HepG2 (cell line): Measurements from ENCODE around the gene LIPC. TPM values are rescaled to one million over a fixed set of nuclear protein-coding genes. Genes with fewer than 3 reads are reported as not detected.

Experiments used
- ATAC-seq: fragments of 200-7000 bp; cut with Tn5 transposase; 3 replicates; pipeline ENCODE4 v1.9.1; 2020; ENCODE audit warnings: mild to moderate bottlenecking, moderate library complexity
- BruUV-seq: library from RNA; stranded (reverse); fragments of 400-500 nt; replicated peaks from 2 replicates; lab custom pipeline; 2021; lab: Mats Ljungman, UMichigan
- CTCF ChIA-PET: fragments of 300-600 bp; formaldehyde crosslinking; extraction: SDS; loops from one replicate; lab custom pipeline; 2021; ENCODE audit warnings: low total read pairs, inconsistent platforms, low intra/inter-chr PET ratio; lab: Yijun Ruan, JAX
- POLR2A ChIA-PET: fragments of 350-600 bp; sonication (Branson Sonifier 250); formaldehyde crosslinking; loops from one replicate; lab custom pipeline; 2020; ENCODE audit warnings: antibody characterized with exemption, inconsistent platforms; lab: Yijun Ruan, JAX
- DNase-seq: peaks from one replicate; pipeline ENCODE4 v3.0.0-alpha.2; 2015; ENCODE audit warnings: low spot score
- FAIRE-seq: peaks from 3 replicates; lab custom pipeline; 2011; peaks lifted over from hg19 to GRCh38; lab: Jason Lieb, UNC
- H2AFZ ChIP-seq: one replicate; pipeline ENCODE4 v1.6.1; 2011; ENCODE audit warnings: low read length, inconsistent platforms
- H3K27ac ChIP-seq: fragments of 300-600 bp; 3 replicates; pipeline ENCODE4 v1.8.0; 2011; ENCODE audit warnings: mixed run types, mild to moderate bottlenecking, mixed read lengths, low read length, inconsistent platforms; ENCODE audit not compliant: insufficient read depth; ENCODE audit errors: extremely low read length
- H3K27me3 ChIP-seq, 2 experiments: fragments of 200-600 bp in 1 of 2; 2 replicates in 1 of 2; 3 replicates in 1 of 2; pipeline versions ENCODE4 v1.6.0 to v1.8.0; 2011; ENCODE audit warnings: low read length in 2 of 2, mild to moderate bottlenecking in 2 of 2, moderate library complexity in 2 of 2, inconsistent platforms in 1 of 2; ENCODE audit not compliant: insufficient read depth in 2 of 2, control insufficient read depth in 1 of 2
- H3K36me3 ChIP-seq, 2 experiments: fragments of 200-600 bp in 1 of 2; replicated peaks in 1 of 2; 2 replicates in 1 of 2; 3 replicates in 1 of 2; pipeline versions ENCODE4 v1.5.1 to v1.8.0; 2011; ENCODE audit warnings: low read length in 2 of 2, inconsistent platforms in 1 of 2; ENCODE audit not compliant: insufficient read depth in 2 of 2, control insufficient read depth in 1 of 2
- H3K4me1 ChIP-seq: 2 replicates; pipeline ENCODE4 v1.5.1; 2012; ENCODE audit warnings: low read length, inconsistent platforms; ENCODE audit not compliant: insufficient read depth
- H3K4me2 ChIP-seq: 2 replicates; pipeline ENCODE4 v1.6.0; 2011; ENCODE audit warnings: low read depth, low read length, inconsistent platforms
- H3K4me3 ChIP-seq, 3 experiments: fragments of 200-600 bp in 1 of 3; sonication (generic), shearing (Covaris generic) in 1 of 3; replicated peaks in 1 of 3; 2 replicates each; pipeline ENCODE4 v1.5.1; 2011 to 2016; ENCODE audit warnings: low read length in 3 of 3, inconsistent platforms in 2 of 3, low read depth in 2 of 3, mild to moderate bottlenecking in 2 of 3, control low read depth in 1 of 3, mixed read lengths in 1 of 3; ENCODE audit not compliant: insufficient read depth in 1 of 3
- H3K79me2 ChIP-seq: one replicate; pipeline ENCODE4 v1.6.1; 2011; ENCODE audit warnings: low read length, inconsistent platforms; ENCODE audit not compliant: insufficient read depth
- H3K9ac ChIP-seq: 2 replicates; pipeline ENCODE4 v1.6.0; 2011; ENCODE audit warnings: mild to moderate bottlenecking, low read depth, low read length, inconsistent platforms; ENCODE audit not compliant: insufficient read depth
- H3K9me3 ChIP-seq: 2 replicates; pipeline ENCODE4 v1.5.1; 2012; ENCODE audit warnings: mild to moderate bottlenecking, low read length
- H4K20me1 ChIP-seq: 2 replicates; pipeline ENCODE4 v1.6.0; 2011; ENCODE audit warnings: inconsistent platforms, mild to moderate bottlenecking, low read length, moderate library complexity; ENCODE audit not compliant: insufficient read depth
- ELF4 ChIP-seq: sonication (generic); formaldehyde crosslinking; IDR thresholded peaks from 2 replicates; pipeline ENCODE4 v1.5.0; 2020; ENCODE audit warnings: missing genetic modification reagents, mild to moderate bottlenecking, moderate library complexity, borderline replicate concordance
- SMAD1 ChIP-seq: sonication (generic); formaldehyde crosslinking; IDR thresholded peaks from 2 replicates; pipeline ENCODE4 v1.4.0; 2020; ENCODE audit warnings: missing genetic modification reagents, low read depth, mild to moderate bottlenecking, borderline replicate concordance
- TRIM22 ChIP-seq: fragments of 450-650 bp; IDR thresholded peaks from 2 replicates; pipeline ENCODE4 v1.6.1; 2017
- ZNF280B ChIP-seq: sonication (generic); formaldehyde crosslinking; IDR thresholded peaks from 2 replicates; pipeline ENCODE4 v1.5.0; 2020; ENCODE audit warnings: missing genetic modification reagents, mild to moderate bottlenecking, borderline replicate concordance
- ZNF839 ChIP-seq: sonication (generic); formaldehyde crosslinking; IDR thresholded peaks from 2 replicates; pipeline ENCODE4 v1.4.0; 2020; ENCODE audit warnings: missing genetic modification reagents, mild to moderate bottlenecking, borderline replicate concordance
- WGBS: methylation state at CpG from one replicate; pipeline ENCODE4 v1.1.6; 2017; ENCODE audit warnings: low lambda C conversion rate; 5-methylcytosine and 5-hydroxymethylcytosine counted together
- in situ Hi-C: cut with HindIII; loops from 2 replicates; pipeline ENCODE4 v1.10.0; 2017; ENCODE audit warnings: low pct_unique_long_range_greater_than_20kb; ENCODE audit not compliant: extremely low pct_ligation_motif_present
- intact Hi-C: fragments of 100-400 bp; cut with micrococcal nuclease; formaldehyde crosslinking; loops from one replicate; pipeline ENCODE4 v1.10.0; 2022; ENCODE audit not compliant: unreplicated experiment
- polyA plus RNA-seq, 8 experiments: library from polyadenylated mRNA; depleted of rRNA in 3 of 8; stranded (reverse) in 7 of 8; unstranded in 1 of 8; fragments of >200 nt; fragmentation: Illumina TruSeq in 4 of 8; extraction: Trizol in 4 of 8; gene quantifications; 2 replicates each; pipeline versions ENCODE4 v1.2.1 to v1.2.3, GENCODE V29; 2011 to 2016; ENCODE audit warnings: low read depth in 4 of 8, missing spikeins in 1 of 8, mixed read lengths in 1 of 8; ENCODE audit not compliant: insufficient read depth in 1 of 8
- total RNA-seq, 5 experiments: library from RNA; depleted of rRNA; stranded (reverse); fragments of >200 nt; fragmentation: Illumina TruSeq; extraction: Trizol; gene quantifications; 2 replicates each; pipeline ENCODE4 v1.2.3, GENCODE V29; 2016; ENCODE audit warnings: low read depth in 1 of 5

The LIPC gene
- total and polyA plus RNA-seq, 2 of the 13 experiments (the other 11 are each of a cell fraction or from before 2014, with no cell fraction given): 26.0 to 38.0 TPM

- H4K20me1 ChIP-seq: no peaks in the 10 kb centered on the region
- peaks cover 4 to 37% of the 10 kb centered on the region in 2 experiments; a peak in 4 of 5 replicates for H3K36me3 ChIP-seq
- H2AFZ ChIP-seq: no peak overlapping the region
- FAIRE-seq: no peak
- no peak overlapping the region for H3K27ac ChIP-seq
- H3K4me3 ChIP-seq: no peak overlapping the region
- H3K9ac ChIP-seq: no peak overlapping the region
- no peak for TF ChIP-seq ZNF839 (CRISPR knock-in tag)
- no peak for TF ChIP-seq ELF4
- no peak for TF ChIP-seq ZNF280B (CRISPR knock-in tag)
- TF ChIP-seq SMAD1 (CRISPR knock-in tag): no peak
- TF ChIP-seq TRIM22: no peak
- H3K9me3 ChIP-seq: no peaks in the 10 kb centered on the region
- BruUV-seq: no TSS peak
- H3K4me2 ChIP-seq: no peak overlapping the region
- H3K27me3 ChIP-seq: no peaks in the 10 kb centered on the region
- no peak for ATAC-seq
- DNase-seq: no peak
- ChIA-PET CTCF (no interaction called here), POLR2A (no interaction called here)
- 97% methylated on average over 3 of the region's 3 CpGs for WGBS
- in situ Hi-C loops (no loop called here), intact Hi-C loops (no loop called here)
- H3K4me1 ChIP-seq: peaks cover 16% of the 10 kb centered on the region
- H3K79me2 ChIP-seq: no peaks in the 10 kb centered on the region
Measured at GRCh38 chr15:58605931-58606530, 174.2 kb downstream of the LIPC start.
